Rectal smooth muscle tissue (tissue), 1 donor: ENCODE results near the gene MRPS23.

Experiments
- H3K27ac ChIP-seq: one replicate; pipeline ENCODE4 v1.7.0; 2013; ENCODE audit warnings: low read depth, low read length, inconsistent platforms
- H3K27me3 ChIP-seq: one replicate; pipeline ENCODE4 v1.7.0; 2013; ENCODE audit warnings: low read length; ENCODE audit not compliant: control insufficient read depth, insufficient read depth
- H3K36me3 ChIP-seq: one replicate; pipeline ENCODE4 v1.7.0; 2013; ENCODE audit warnings: low read length; ENCODE audit not compliant: control insufficient read depth, insufficient read depth
- H3K4me1 ChIP-seq: one replicate; pipeline ENCODE4 v1.7.0; 2013; ENCODE audit warnings: low read length; ENCODE audit not compliant: control insufficient read depth, insufficient read depth
- H3K4me3 ChIP-seq: one replicate; pipeline ENCODE4 v1.7.0; 2013; ENCODE audit warnings: low read length
- H3K9ac ChIP-seq: one replicate; pipeline ENCODE4 v1.7.0; 2013; ENCODE audit warnings: low read length

Gene MRPS23

GRCh38 chr17:57811638-57812280 lies 38.1 kb downstream of the MRPS23 start:
- Histone ChIP-seq H3K27me3 (peaks cover 3% of the 10 kb centered on the region), H3K9ac (no peak overlapping the region), H3K27ac (no peak overlapping the region), H3K4me1 (peaks cover 9% of the 10 kb centered on the region), H3K36me3 (no peaks in the 10 kb centered on the region), H3K4me3 (peak overlapping the region; percentile 36)

GRCh38 chr17:57810721-57811637 lies 38.9 kb downstream of the MRPS23 start:
- H3K4me1 ChIP-seq: peaks cover 9% of the 10 kb centered on the region
- peak overlapping the region; percentile 36 for H3K4me3 ChIP-seq
- H3K9ac ChIP-seq: no peak overlapping the region
- no peaks in the 10 kb centered on the region for H3K36me3 ChIP-seq
- peaks cover 3% of the 10 kb centered on the region for H3K27me3 ChIP-seq
- no peak overlapping the region for H3K27ac ChIP-seq

- Histone ChIP-seq H3K27ac (no peak overlapping the region), H3K36me3 (no peaks in the 10 kb centered on the region), H3K27me3 (peaks cover 3% of the 10 kb centered on the region), H3K4me3 (no peak overlapping the region), H3K9ac (no peak overlapping the region), H3K4me1 (peaks cover 9% of the 10 kb centered on the region)
Observed at GRCh38 chr17:57809879-57810278, 40.0 kb downstream of the MRPS23 start.

- Histone ChIP-seq H3K36me3 (no peaks in the 10 kb centered on the region), H3K27me3 (peaks cover 3% of the 10 kb centered on the region), H3K4me1 (peaks cover 9% of the 10 kb centered on the region), H3K9ac (no peak overlapping the region), H3K4me3 (no peak overlapping the region), H3K27ac (no peak overlapping the region)
Observed at GRCh38 chr17:57808882-57809281, 41.0 kb downstream of the MRPS23 start.

- Histone ChIP-seq H3K27me3 (no peaks in the 10 kb centered on the region), H3K4me3 (no peak overlapping the region), H3K4me1 (peaks cover 4% of the 10 kb centered on the region), H3K27ac (no peak overlapping the region), H3K36me3 (no peaks in the 10 kb centered on the region), H3K9ac (no peak overlapping the region)
Observed at GRCh38 chr17:57806167-57806830, 43.5 kb downstream of the MRPS23 start.

GRCh38 chr17:57803021-57803420 lies 46.8 kb downstream of the MRPS23 start:
- H3K27ac ChIP-seq: no peak overlapping the region
- H3K9ac ChIP-seq: no peak overlapping the region
- H3K27me3 ChIP-seq: no peaks in the 10 kb centered on the region
- H3K4me1 ChIP-seq: no peaks in the 10 kb centered on the region
- H3K36me3 ChIP-seq: no peaks in the 10 kb centered on the region
- H3K4me3 ChIP-seq: no peak overlapping the region

- Histone ChIP-seq H3K4me1 (no peaks in the 10 kb centered on the region), H3K9ac (no peak overlapping the region), H3K36me3 (no peaks in the 10 kb centered on the region), H3K27ac (no peak overlapping the region), H3K4me3 (no peak overlapping the region), H3K27me3 (no peaks in the 10 kb centered on the region)
Observed at GRCh38 chr17:57801044-57801711, 48.7 kb downstream of the MRPS23 start.

GRCh38 chr17:57794841-57795240 lies 55.0 kb downstream of the MRPS23 start:
- H3K4me3 ChIP-seq: no peak overlapping the region
- H3K36me3 ChIP-seq: no peaks in the 10 kb centered on the region
- no peak overlapping the region for H3K27ac ChIP-seq
- H3K9ac ChIP-seq: no peak overlapping the region
- H3K4me1 ChIP-seq: no peaks in the 10 kb centered on the region
- H3K27me3 ChIP-seq: no peaks in the 10 kb centered on the region

- Histone ChIP-seq H3K4me3 (no peak overlapping the region), H3K27ac (no peak overlapping the region), H3K36me3 (no peaks in the 10 kb centered on the region), H3K4me1 (no peaks in the 10 kb centered on the region), H3K9ac (no peak overlapping the region), H3K27me3 (no peaks in the 10 kb centered on the region)
Observed at GRCh38 chr17:57788725-57789124, 61.1 kb downstream of the MRPS23 start.

GRCh38 chr17:57785022-57785421 lies 64.8 kb downstream of the MRPS23 start:
- H3K27me3 ChIP-seq: peaks cover 3% of the 10 kb centered on the region
- H3K4me1 ChIP-seq: no peaks in the 10 kb centered on the region
- no peaks in the 10 kb centered on the region for H3K36me3 ChIP-seq
- H3K4me3 ChIP-seq: no peak overlapping the region
- H3K27ac ChIP-seq: no peak overlapping the region
- H3K9ac ChIP-seq: no peak overlapping the region
